HK-2 (cell line): ENCODE measurements around the gene WFIKKN2.

Experiments
- DNase-seq: peaks from one replicate; pipeline ENCODE4 v3.0.0-alpha.2; 2018; ENCODE audit not compliant: unreplicated experiment

The WFIKKN2 gene

DNA sequence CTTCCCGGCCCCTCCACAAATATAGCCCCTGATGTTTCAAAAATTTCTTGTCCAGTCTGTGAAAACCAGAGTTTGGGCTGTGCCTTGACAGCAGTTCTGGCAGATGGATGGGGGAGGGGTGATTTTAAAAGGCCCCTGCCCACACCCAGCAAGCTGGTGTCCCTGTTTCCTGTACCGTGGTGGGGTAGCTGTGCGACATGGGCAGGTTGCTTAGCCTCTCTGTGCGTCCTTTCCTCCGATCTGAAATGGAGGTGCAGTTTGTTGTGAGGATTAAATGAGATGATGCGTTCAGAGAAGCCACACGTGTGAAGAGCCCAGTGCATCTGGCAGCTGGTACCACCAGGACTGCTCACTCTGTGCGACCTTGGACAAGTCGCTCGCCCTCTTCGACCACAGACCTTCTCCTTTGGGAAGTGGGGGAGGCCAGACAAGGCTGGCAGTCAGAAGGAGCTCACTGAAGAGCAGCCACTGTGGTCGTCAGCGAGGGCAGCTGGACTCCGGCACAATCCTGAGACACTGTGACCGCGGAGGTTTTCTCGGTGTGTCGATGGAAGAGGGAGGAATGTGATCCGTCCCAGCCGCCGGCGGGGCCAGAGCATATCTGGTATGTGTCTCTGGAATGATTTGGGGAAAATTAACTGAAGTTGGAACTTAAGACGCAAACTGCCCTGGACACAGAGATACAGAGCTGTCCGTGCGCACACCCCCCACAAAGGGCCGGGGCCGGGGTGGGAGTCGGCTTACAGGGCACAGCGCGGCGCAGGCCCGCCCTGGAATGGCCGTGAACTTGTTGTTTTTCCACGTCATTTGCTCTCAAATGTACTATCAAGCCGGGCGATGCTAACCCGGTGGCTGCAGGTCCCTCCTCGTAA lies 721 bp upstream of the WFIKKN2 start:
- no peak for DNase-seq

DNA sequence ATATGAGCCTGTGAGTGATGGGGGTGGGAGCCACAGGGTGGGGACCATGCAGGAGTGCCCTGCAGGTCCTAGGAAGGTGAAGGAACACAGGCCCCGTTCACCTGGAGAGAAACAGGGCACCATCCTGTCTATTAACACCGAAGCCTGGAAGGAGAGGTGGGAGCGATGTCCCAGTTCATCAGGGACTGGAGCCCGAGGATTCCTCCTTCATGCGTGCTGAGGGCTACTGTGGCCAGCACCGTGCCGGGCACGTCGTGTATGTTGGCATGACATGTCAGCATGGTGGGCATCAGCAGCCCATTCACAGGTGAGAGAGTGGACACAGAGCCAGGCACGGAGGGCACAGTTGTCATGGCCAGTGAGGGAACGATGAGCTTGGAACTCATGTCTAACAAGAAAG lies 1.4 kb downstream of the WFIKKN2 start:
- no peak for DNase-seq

GRCh38 chr17:50837286-50837979 lies 2.0 kb downstream of the WFIKKN2 start:
- DNase-seq: no peak

- no peak for DNase-seq
Observed at GRCh38 chr17:50837980-50838954, 2.9 kb downstream of the WFIKKN2 start.

DNA sequence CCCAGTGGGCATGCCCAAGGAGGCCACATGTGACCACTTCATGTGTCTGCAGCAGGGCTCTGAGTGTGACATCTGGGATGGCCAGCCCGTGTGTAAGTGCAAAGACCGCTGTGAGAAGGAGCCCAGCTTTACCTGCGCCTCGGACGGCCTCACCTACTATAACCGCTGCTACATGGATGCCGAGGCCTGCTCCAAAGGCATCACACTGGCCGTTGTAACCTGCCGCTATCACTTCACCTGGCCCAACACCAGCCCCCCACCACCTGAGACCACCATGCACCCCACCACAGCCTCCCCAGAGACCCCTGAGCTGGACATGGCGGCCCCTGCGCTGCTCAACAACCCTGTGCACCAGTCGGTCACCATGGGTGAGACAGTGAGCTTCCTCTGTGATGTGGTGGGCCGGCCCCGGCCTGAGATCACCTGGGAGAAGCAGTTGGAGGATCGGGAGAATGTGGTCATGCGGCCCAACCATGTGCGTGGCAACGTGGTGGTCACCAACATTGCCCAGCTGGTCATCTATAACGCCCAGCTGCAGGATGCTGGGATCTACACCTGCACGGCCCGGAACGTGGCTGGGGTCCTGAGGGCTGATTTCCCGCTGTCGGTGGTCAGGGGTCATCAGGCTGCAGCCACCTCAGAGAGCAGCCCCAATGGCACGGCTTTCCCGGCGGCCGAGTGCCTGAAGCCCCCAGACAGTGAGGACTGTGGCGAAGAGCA lies 4.4 kb downstream of the WFIKKN2 start:
- no peak for DNase-seq

DNA sequence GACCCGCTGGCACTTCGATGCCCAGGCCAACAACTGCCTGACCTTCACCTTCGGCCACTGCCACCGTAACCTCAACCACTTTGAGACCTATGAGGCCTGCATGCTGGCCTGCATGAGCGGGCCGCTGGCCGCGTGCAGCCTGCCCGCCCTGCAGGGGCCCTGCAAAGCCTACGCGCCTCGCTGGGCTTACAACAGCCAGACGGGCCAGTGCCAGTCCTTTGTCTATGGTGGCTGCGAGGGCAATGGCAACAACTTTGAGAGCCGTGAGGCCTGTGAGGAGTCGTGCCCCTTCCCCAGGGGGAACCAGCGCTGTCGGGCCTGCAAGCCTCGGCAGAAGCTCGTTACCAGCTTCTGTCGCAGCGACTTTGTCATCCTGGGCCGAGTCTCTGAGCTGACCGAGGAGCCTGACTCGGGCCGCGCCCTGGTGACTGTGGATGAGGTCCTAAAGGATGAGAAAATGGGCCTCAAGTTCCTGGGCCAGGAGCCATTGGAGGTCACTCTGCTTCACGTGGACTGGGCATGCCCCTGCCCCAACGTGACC lies 5.0 kb downstream of the WFIKKN2 start:
- DNase-seq: no peak

- no peak for DNase-seq
Observed at GRCh38 chr17:50841277-50841948, 6.0 kb downstream of the WFIKKN2 start.

DNA sequence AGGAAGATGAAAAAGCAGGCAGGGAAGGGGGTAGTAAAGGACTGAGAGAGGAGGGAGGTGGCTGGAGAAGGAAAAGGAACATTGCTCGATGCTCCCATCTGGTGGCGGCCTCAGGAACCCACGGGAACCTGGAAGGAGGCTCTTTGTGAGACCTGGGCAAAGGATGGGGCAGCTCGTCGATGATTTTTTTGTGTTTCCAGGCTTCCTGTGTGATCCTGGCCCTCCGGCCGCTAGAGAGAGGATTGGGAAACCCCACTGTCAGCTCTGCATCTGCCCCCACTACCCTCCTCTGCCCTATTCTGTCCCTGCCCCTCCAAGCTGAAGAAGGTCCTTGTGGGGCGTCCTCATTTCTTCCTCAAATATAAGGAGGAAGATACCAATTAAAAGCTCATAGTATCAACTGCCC lies 6.6 kb downstream of the WFIKKN2 start:
- DNase-seq: peak; percentile 72

DNA sequence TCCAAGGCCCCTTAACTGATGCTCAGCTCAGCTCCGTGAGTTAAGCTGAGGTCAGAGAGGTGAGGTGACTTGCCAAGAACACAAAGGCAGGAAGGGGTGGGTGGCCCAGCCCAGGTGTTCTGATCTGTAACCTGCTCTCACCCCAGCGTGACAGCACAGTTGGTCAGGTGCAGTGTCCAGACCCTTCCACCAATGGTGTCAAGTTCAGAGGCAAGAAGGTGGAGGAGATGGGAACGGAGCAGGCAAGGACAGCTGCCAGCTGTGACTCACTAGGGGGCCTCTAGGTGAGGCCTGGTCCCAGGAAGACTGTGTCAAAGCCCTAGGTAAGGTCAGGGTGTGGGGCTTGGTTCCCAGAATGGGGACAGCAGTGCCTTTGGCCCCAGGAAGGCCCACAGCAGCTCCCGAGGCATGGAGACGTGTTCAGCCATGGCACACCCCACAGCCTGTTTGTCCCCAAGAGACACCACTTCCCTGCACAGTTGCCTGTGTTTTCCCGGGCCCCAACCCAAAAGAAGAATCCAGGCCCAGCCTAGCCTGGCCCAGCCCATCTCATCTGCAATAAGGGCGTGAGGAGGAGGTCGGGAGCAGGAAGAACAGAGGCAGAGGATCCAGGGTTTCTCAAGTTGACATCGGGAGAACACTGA lies 7.2 kb downstream of the WFIKKN2 start:
- no peak for DNase-seq

DNA sequence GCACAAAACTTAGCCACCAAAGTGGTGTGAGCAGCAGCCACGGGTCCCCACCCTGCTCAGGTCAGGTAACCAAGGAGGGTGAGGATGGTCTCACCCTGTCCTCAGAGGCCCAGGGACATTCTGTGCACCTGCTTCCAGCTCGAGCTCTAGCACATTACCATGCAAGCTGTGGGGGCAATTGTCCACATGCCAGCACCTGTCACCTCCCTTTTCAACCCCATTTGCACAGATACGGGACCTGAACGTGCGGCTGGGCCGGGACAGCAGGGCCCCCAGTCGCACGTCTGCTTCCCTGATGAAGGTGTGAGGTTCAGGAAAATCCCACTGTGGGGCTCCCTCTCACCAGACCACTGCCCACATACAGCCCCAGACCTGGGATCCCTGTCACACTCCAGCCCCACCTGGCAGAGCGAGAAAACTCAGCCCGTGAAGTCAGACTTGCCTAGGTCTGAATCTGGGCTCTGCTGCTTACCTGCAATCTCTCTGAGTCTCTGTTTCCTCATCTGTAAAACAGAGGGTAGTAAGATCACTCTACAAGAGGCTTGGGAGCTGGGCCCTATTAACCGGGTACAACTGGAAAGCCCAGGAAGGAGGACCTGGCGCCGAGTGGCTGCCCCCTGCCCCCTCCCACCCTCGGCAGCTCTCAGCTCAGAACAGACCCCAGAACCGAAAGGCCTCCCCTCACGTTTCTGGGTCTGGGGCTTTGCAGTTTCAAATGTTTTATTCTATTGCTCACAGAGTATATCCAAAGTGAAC lies 7.9 kb downstream of the WFIKKN2 start:
- DNase-seq: no peak

GRCh38 chr17:50844117-50844700 lies 8.8 kb downstream of the WFIKKN2 start:
- no peak for DNase-seq

GRCh38 chr17:50845240-50846147 lies 10.1 kb downstream of the WFIKKN2 start:
- DNase-seq: peak; percentile 67

GRCh38 chr17:50847566-50847965 lies 12.2 kb downstream of the WFIKKN2 start:
- no peak for DNase-seq

- no peak for DNase-seq
Observed at GRCh38 chr17:50848039-50848438, 12.7 kb downstream of the WFIKKN2 start.

DNA sequence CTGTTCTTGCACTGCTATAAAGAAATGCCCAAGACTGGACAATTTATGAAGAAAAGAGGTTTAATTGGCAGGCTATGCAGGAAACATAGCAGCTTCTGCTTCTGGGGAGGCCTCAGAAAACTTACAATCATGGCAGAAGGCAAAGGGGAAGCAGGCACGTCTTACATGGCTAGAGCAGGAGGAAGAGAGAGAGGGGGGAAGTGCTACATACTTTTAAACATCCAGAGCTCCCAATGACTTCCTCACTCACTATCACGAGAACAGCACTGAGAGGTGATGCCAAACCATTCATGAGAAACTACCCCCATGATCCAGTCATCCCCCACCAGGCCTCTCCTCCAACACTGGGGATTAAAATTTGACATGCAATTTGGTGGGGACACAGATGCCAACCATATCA lies 13.3 kb downstream of the WFIKKN2 start:
- DNase-seq: no peak

GRCh38 chr17:50850640-50851039 lies 15.3 kb downstream of the WFIKKN2 start:
- DNase-seq: no peak

GRCh38 chr17:50853015-50853615 lies 17.7 kb downstream of the WFIKKN2 start:
- no peak for DNase-seq
